IMR-90 (cell line): ENCODE measurements around the gene VOPP1. TPM values are rescaled to one million over a fixed set of nuclear protein-coding genes. Genes with fewer than 3 reads are reported as not detected.

Source experiments
- ATAC-seq: fragments of 200-7000 bp; cut with Tn5 transposase; 2 replicates; pipeline ENCODE4 v1.9.1; 2020; ENCODE audit warnings: low read depth, mild to moderate bottlenecking, moderate library complexity
- BruUV-seq: library from RNA; stranded (reverse); fragments of 400-500 nt; replicated peaks from 2 replicates; lab custom pipeline; 2021; lab: Mats Ljungman, UMichigan
- CTCF ChIA-PET: fragments of 300-600 bp; formaldehyde crosslinking; extraction: SDS; loops from one replicate; lab custom pipeline; 2021; ENCODE audit warnings: antibody characterized with exemption; lab: Yijun Ruan, JAX
- POLR2A ChIA-PET: fragments of 300-600 bp; sonication (Branson Sonifier 250); formaldehyde crosslinking; loops from one replicate; lab custom pipeline; 2022; ENCODE audit warnings: antibody characterized with exemption; ENCODE audit not compliant: unreplicated experiment; lab: Charles Lee
- DNase-seq: peaks from one replicate; pipeline ENCODE4 v3.0.0; 2013
- H2AFZ ChIP-seq: replicated peaks from 2 replicates; pipeline ENCODE3; 2013; ENCODE audit warnings: low read length, mild to moderate bottlenecking; ENCODE audit not compliant: poor library complexity
- H2AK5ac ChIP-seq: 2 replicates; pipeline ENCODE4 v1.6.1; 2013; ENCODE audit warnings: low read depth, low read length, inconsistent platforms
- H2AK9ac ChIP-seq: replicated peaks from 2 replicates; pipeline ENCODE3; 2013; ENCODE audit warnings: mild to moderate bottlenecking, low read depth, low read length, moderate library complexity; ENCODE audit not compliant: poor library complexity
- H2BK120ac ChIP-seq: 2 replicates; pipeline ENCODE4 v1.6.1; 2013; ENCODE audit warnings: low read depth, low read length, inconsistent platforms
- H2BK15ac ChIP-seq: 3 replicates; pipeline ENCODE4 v1.6.1; 2013; ENCODE audit warnings: low read depth, low read length, inconsistent platforms
- H2BK20ac ChIP-seq: 2 replicates; pipeline ENCODE4 v1.6.1; 2013; ENCODE audit warnings: low read depth, mild to moderate bottlenecking, inconsistent platforms, low read length, moderate library complexity
- H2BK5ac ChIP-seq: 2 replicates; pipeline ENCODE4 v1.6.1; 2013; ENCODE audit warnings: mild to moderate bottlenecking, low read depth, low read length, inconsistent platforms; ENCODE audit not compliant: poor library complexity, severe bottlenecking
- H3K14ac ChIP-seq: replicated peaks from 2 replicates; pipeline ENCODE4 v1.6.1; 2013; ENCODE audit warnings: low read depth, low read length, inconsistent platforms
- H3K18ac ChIP-seq: 2 replicates; pipeline ENCODE4 v1.6.1; 2013; ENCODE audit warnings: low read depth, low read length, control low read depth
- H3K23ac ChIP-seq: 2 replicates; pipeline ENCODE4 v1.6.1; 2013; ENCODE audit warnings: low read depth, low read length, inconsistent platforms
- H3K27ac ChIP-seq: 2 replicates; pipeline ENCODE4 v1.5.1; 2013; ENCODE audit warnings: mild to moderate bottlenecking, control low read depth, low read length; ENCODE audit not compliant: insufficient read depth
- H3K27me3 ChIP-seq: 2 replicates; pipeline ENCODE4 v1.6.1; 2013; ENCODE audit warnings: low read length; ENCODE audit not compliant: control insufficient read depth, insufficient read depth
- H3K36me3 ChIP-seq: 2 replicates; pipeline ENCODE4 v1.6.1; 2013; ENCODE audit warnings: low read length, mixed read lengths; ENCODE audit not compliant: control insufficient read depth, insufficient read depth
- H3K4ac ChIP-seq: 2 replicates; pipeline ENCODE4 v1.6.1; 2013; ENCODE audit warnings: low read depth, low read length, inconsistent platforms
- H3K4me1 ChIP-seq: 2 replicates; pipeline ENCODE4 v1.6.1; 2013; ENCODE audit warnings: low read length, mixed read lengths; ENCODE audit not compliant: control insufficient read depth, insufficient read depth
- H3K4me2 ChIP-seq: 2 replicates; pipeline ENCODE4 v1.6.1; 2013; ENCODE audit warnings: low read depth, mild to moderate bottlenecking, control low read depth, low read length, moderate library complexity
- H3K4me3 ChIP-seq: 2 replicates; pipeline ENCODE4 v1.5.1; 2013; ENCODE audit warnings: low read depth, mild to moderate bottlenecking, control low read depth, low read length, moderate library complexity; ENCODE audit not compliant: insufficient read depth
- H3K56ac ChIP-seq: 2 replicates; pipeline ENCODE4 v1.6.1; 2013; ENCODE audit warnings: low read length, inconsistent platforms; ENCODE audit not compliant: insufficient read depth; ENCODE audit errors: extremely low read depth
- H3K79me1 ChIP-seq, 2 experiments: 2 replicates each; pipeline ENCODE4 v1.6.1; 2013; ENCODE audit warnings: low read length in 2 of 2, inconsistent platforms in 1 of 2, low read depth in 1 of 2
- H3K9ac ChIP-seq: 2 replicates; pipeline ENCODE4 v1.6.1; 2013; ENCODE audit warnings: low read depth, low read length, control low read depth
- H3K9me1 ChIP-seq: 2 replicates; pipeline ENCODE4 v1.6.1; 2013; ENCODE audit warnings: low read length, inconsistent platforms; ENCODE audit not compliant: insufficient read depth
- H3K9me3 ChIP-seq: 2 replicates; pipeline ENCODE4 v1.6.1; 2013; ENCODE audit warnings: low read length; ENCODE audit not compliant: control insufficient read depth, insufficient read depth
- H4K20me1 ChIP-seq: 2 replicates; pipeline ENCODE4 v1.6.1; 2013; ENCODE audit warnings: low read length, inconsistent platforms; ENCODE audit not compliant: insufficient read depth
- H4K5ac ChIP-seq: 2 replicates; pipeline ENCODE4 v1.6.1; 2013; ENCODE audit warnings: mild to moderate bottlenecking, low read depth, low read length, control low read depth
- H4K8ac ChIP-seq, 2 experiments: 2 replicates each; pipeline ENCODE4 v1.6.1; 2013; ENCODE audit warnings: low read depth in 2 of 2, low read length in 2 of 2, control low read depth in 1 of 2, inconsistent platforms in 1 of 2
- H4K91ac ChIP-seq: 2 replicates; pipeline ENCODE4 v1.6.1; 2013; ENCODE audit warnings: low read depth, low read length, inconsistent platforms; ENCODE audit not compliant: insufficient read depth
- BHLHE40 ChIP-seq: fragments of 150-350 bp; IDR thresholded peaks from 2 replicates; pipeline ENCODE4 v1.6.1; 2016; ENCODE audit warnings: mild to moderate bottlenecking, low read depth, low read length
- CEBPB ChIP-seq: IDR thresholded peaks from 2 replicates; pipeline ENCODE4 v1.6.1; 2012; ENCODE audit warnings: low read depth, low read length, improper control_type of control experiment
- ELK1 ChIP-seq: fragments of 150-350 bp; IDR thresholded peaks from 2 replicates; pipeline ENCODE4 v1.6.1; 2016; ENCODE audit warnings: low read depth, mild to moderate bottlenecking, low read length, moderate library complexity, borderline replicate concordance
- FOS ChIP-seq: fragments of 150-350 bp; IDR thresholded peaks from 2 replicates; pipeline ENCODE4 v1.6.1; 2016; ENCODE audit warnings: low read depth, low read length
- MXI1 ChIP-seq: IDR thresholded peaks from 2 replicates; pipeline ENCODE4 v1.6.1; 2012; ENCODE audit warnings: low read depth, mild to moderate bottlenecking, low read length, moderate library complexity, borderline replicate concordance
- POLR2A ChIP-seq: IDR thresholded peaks from 2 replicates; pipeline ENCODE4 v1.6.1; 2012; ENCODE audit warnings: mild to moderate bottlenecking, low read depth, low read length
- RAD21 ChIP-seq: IDR thresholded peaks from 2 replicates; pipeline ENCODE4 v1.6.1; 2012; ENCODE audit warnings: low read length, improper control_type of control experiment
- RCOR1 ChIP-seq: IDR thresholded peaks from 2 replicates; pipeline ENCODE4 v1.6.1; 2012; ENCODE audit warnings: mild to moderate bottlenecking, low read length, improper control_type of control experiment; ENCODE audit not compliant: insufficient replicate concordance
- RFX5 ChIP-seq: IDR thresholded peaks from 2 replicates; pipeline ENCODE4 v1.8.0; 2012; ENCODE audit warnings: low read depth, mild to moderate bottlenecking, low read length, moderate library complexity
- USF2 ChIP-seq: fragments of 150-350 bp; IDR thresholded peaks from 2 replicates; pipeline ENCODE4 v1.6.1; 2017; ENCODE audit warnings: mild to moderate bottlenecking, antibody characterized with exemption, low read length, low read depth
- WGBS, 2 experiments: methylation state at CpG; one replicate each; pipeline versions ENCODE4 v1.1.5 to v1.1.7; 2013; ENCODE audit warnings: missing lambda C conversion rate in 2 of 2; ENCODE audit not compliant: insufficient read length in 1 of 2; ENCODE audit errors: extremely low coverage in 2 of 2; 5-methylcytosine and 5-hydroxymethylcytosine counted together
- dilution Hi-C: fragments of 300-500 bp; cut with HindIII; formaldehyde crosslinking; loops from one replicate; pipeline ENCODE4 v1.14.3; 2018; ENCODE audit warnings: low sequenced_read_pairs; ENCODE audit not compliant: unreplicated experiment
- in situ Hi-C: fragments of 300-500 bp; cut with MboI; formaldehyde crosslinking; loops from 3 replicates; pipeline ENCODE4 v1.14.3; 2019; ENCODE audit warnings: low sequenced_read_pairs, inconsistent platforms, mixed read lengths
- intact Hi-C: fragments of 100-400 bp; cut with micrococcal nuclease; formaldehyde crosslinking; loops from 2 replicates; pipeline ENCODE4 v1.10.0; 2022
- polyA plus RNA-seq, 3 experiments: library from polyadenylated mRNA; depleted of rRNA; stranded (reverse); fragments of >200 nt; gene quantifications; 2 replicates each; pipeline ENCODE4 v1.2.3, GENCODE V29; 2012; ENCODE audit warnings: low replicate concordance in 1 of 3
- total RNA-seq: library from RNA; depleted of rRNA; stranded (reverse); fragments of >200 nt; gene quantifications from 2 replicates; pipeline ENCODE4 v1.2.3, GENCODE V29; 2012

Gene VOPP1
- total and polyA plus RNA-seq, 2 of the 4 experiments (the other 2 are of a cell fraction), result 60.2 to 94.5 TPM

GRCh38 chr7:55570218-55570873 lies 2.0 kb downstream of the VOPP1 start:
- Histone ChIP-seq H3K4me2 (peak overlapping the region; percentile 44), H2AK5ac (no peak overlapping the region; the same call in 1 of the 2 replicates), H4K5ac (no peak overlapping the region; the same call in 1 of the 2 replicates), H3K9ac (no peak overlapping the region), H3K9me1 (peaks cover 38% of the 10 kb centered on the region), H4K20me1 (peaks cover 38% of the 10 kb centered on the region), H3K23ac (peak overlapping the region; percentile 35; the same call in 1 of the 2 replicates), H3K56ac (no peak overlapping the region), H3K27me3 (no peaks in the 10 kb centered on the region), H2BK15ac (no peak overlapping the region), H2BK5ac (no peak overlapping the region), H3K18ac (no peak overlapping the region), H4K8ac (peak overlapping the region in 1 of 2 experiments; percentile 13; a peak in 1 of 4 replicates), H3K14ac (no peak overlapping the region), H3K36me3 (no peaks in the 10 kb centered on the region), H3K4me3 (no peak overlapping the region), H2BK20ac (0 out of 2 replicates have a peak overlapping the region, but pooled peaks have one; percentile 6), H2BK120ac (peak overlapping the region; percentile 21; the same call in 1 of the 2 replicates), H3K27ac (peak overlapping the region; percentile 59), H3K4me1 (peaks cover 28% of the 10 kb centered on the region), H2AFZ (no peak overlapping the region), H3K9me3 (no peaks in the 10 kb centered on the region), H3K79me1 (peaks cover 15 to 66% of the 10 kb centered on the region in 2 experiments; a peak in 3 of 4 replicates), H3K4ac (peak overlapping the region; percentile 27; the same call in 1 of the 2 replicates), H2AK9ac (no peak overlapping the region), H4K91ac (no peak overlapping the region)
- dilution Hi-C loops (no loop called here), in situ Hi-C loops (loop anchor here (25.0 kb wide), 1 partner anchor 808 kb away; the partner anchor contains the start of gene SEC61G), intact Hi-C loops (loop anchor here (10.0 kb wide), 1 partner anchor 796 kb away; no protein-coding TSS in a partner anchor)
- ATAC-seq, result no peak
- TF ChIP-seq RCOR1 (no peak), RAD21 (no peak), RFX5 (no peak), CEBPB (no peak), FOS (no peak), MXI1 (no peak), ELK1 (no peak), POLR2A (no peak), USF2 (no peak), BHLHE40 (no peak)
- BruUV-seq, result TSS peak; percentile 35
- DNase-seq, result no peak
- ChIA-PET CTCF (interaction anchor here (1.4 kb wide), 1 partner anchor 38 kb away, joined by 3 read pairs; no protein-coding TSS in a partner anchor), POLR2A (no interaction called here)
- 100% methylated on average over 1 of the region's 18 CpGs; no CpG with 5 or more reads in 1 of the 2 experiments for WGBS, 2 experiments
